LoVo (cell line): Measurements from ENCODE around the gene COL7A1.

ENCODE experiments used
- DNase-seq: peaks from one replicate; pipeline ENCODE4 v3.0.0-alpha.2; 2016; ENCODE audit warnings: low spot score

Gene COL7A1

GRCh38 chr3:48595075-48595525 lies at the start of gene COL7A1:
TSS of gene COL7A1 (minus strand) at chr3:48595329. CDS start at chr3:48595159, 170 bp downstream.
- no peak for DNase-seq

DNA sequence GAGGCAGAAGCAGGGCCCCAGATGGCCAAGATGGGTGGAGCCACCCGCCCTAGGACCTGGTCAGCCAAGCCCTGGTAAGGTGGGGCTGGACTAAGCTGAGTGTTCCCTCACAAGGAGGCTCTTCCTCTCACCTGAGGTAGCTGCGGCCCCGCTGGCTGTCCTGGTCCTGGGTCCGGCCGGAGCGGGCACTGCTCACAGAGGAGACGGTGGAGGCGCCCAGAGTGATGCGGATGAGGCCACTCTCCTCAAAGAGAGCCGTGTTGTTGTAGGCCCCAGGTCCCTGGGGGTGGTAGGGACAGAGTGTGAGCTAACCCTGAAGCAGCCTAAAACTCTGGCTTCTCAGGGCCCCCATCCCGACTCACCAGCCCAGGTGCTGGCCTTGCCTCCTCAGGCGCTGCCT lies 47.5 kb upstream of the COL7A1 start:
- DNase-seq = no peak

DNA sequence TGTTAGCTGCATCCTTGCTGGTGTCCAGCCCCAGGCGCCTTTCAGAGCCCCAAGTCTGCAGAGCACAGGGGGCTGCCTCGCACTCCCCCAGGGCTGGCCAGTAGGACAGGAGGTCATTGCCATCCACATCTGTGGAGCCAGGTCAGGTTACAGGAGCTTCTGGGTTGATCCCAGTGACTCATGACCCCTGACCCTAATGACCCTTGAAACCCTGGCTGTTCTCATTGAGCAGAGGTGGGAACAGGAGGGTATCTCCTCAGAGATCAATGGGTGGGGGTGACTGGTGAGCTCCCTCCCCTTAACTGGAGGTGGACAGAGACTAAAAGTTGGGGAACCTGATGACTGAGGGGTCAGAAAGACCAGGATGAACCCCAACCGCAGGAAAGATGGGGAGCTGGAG lies 46.3 kb upstream of the COL7A1 start:
- DNase-seq = no peak

GRCh38 chr3:48639944-48640606 lies 44.9 kb upstream of the COL7A1 start:
- DNase-seq = no peak

DNA sequence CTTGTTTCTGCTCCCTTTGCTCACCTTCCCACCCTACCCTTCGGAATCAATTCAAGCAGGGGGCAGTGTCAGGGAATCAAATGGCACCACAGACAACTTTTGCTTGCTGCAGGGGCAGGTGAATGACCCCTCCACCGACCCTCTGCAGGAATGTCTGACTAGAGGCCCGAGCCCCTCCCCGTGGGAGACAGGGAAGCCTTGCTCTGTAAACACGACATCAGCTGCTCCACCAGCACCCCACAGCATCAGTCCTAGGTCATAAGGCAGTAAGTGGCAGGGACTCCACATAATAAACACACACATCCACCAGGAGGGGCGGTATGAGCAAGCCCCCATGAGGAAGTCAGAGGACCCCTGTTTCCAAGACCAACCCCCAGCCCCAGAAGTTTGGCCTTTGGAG lies 42.2 kb upstream of the COL7A1 start:
- DNase-seq = no peak

GRCh38 chr3:48636149-48636655 lies 41.1 kb upstream of the COL7A1 start:
- no peak for DNase-seq

- DNase-seq = peak; percentile 93
Measured at GRCh38 chr3:48635222-48636021, 40.3 kb upstream of the COL7A1 start, which contains the start of gene SLC26A6. TSS of gene SLC26A6 (minus strand) at chr3:48635461. CDS start at chr3:48635393, 68 bp downstream.

DNA sequence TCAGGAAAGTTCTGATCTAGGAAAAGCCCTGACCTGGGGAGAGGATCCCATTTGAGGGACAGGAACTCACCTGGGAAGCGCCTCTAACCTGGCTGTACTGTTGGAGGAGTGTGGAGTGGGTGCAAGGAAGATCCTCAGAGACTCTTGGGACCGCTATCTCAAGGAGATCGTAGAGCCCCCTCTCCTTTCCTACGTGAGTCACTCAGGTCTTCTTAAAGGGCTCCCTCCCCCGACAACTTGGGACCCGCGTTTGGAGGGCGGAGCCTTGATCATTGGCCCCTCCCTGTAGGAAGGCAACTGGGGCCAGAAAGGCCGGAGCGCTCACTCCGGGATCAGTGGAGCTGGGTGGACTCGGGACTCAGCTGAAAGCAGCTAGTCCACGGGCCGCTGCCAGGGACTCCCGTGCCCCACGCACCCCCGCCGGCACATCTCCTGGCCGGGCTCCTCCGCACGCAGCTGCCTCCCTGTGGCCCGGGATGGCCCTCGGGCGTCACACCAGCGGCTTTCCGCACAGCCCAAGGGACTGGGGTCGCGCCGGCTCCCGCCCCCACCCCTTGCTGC lies 39.6 kb upstream of the COL7A1 start:
- DNase-seq = peak; percentile 47

GRCh38 chr3:48633743-48634142 lies 38.6 kb upstream of the COL7A1 start:
- no peak for DNase-seq

DNA sequence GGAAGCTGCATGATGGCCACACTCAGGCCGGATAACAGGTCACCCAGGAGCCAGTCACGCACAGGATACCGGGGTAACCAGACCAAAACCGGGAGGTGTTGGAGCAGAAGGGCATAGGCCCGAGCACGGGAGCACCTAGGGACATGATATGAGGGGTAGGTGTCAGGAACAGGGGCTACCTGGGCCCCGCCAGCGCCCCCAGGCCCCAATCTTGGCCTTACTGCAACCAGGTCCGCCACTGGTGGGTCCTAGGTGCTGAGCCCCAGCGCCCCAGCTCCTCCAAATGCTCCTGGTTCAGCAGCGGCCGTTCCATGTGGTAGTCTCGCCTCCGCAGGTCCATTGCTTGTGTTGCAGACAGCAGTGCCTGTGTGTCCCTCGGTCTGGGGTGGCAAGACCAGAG lies 38.1 kb upstream of the COL7A1 start:
- DNase-seq = no peak

DNA sequence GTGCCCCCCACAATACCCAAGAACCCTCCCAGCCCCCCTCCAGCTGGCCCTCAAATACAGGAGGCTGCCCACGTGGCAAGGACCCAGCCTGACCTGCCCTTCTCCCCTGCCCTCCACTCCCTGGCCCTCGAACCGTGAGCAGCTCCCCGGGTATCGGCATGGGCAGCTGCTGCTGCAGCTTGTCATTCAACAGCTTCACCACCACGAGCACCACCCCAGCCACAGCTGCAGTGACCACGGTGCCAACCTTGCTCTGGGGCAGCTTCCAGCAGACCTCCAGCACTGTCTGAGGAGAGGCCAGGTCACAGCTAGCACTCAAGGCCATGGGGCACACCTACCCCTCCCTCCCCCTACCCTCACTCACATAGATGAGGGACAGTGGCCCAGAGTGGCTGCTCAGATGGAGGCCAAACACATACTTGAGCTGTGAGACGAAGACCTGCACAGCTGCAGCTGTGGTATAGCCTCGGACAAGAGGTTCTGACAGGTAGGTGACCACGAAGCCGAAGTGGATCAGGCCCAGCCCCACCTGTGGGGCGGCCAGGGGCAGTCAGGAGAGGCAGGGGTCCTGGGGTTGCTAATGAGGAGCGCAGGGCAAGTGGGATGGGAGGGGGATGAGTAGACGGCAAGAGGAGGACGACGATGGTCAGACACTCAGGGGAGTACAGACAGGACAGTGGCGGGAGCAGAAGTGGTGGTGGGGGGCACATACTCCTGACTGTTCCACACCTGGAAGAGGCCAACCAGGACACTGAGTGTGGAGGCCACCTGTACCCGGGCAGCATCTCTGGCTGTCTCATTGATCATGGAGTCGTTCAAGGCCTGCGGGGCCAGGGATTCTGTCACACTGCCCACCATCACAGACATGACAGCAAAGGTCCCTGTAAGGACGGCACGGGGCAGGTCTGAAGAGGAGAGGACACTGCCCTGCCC lies 36.7 kb upstream of the COL7A1 start:
- DNase-seq = no peak

DNA sequence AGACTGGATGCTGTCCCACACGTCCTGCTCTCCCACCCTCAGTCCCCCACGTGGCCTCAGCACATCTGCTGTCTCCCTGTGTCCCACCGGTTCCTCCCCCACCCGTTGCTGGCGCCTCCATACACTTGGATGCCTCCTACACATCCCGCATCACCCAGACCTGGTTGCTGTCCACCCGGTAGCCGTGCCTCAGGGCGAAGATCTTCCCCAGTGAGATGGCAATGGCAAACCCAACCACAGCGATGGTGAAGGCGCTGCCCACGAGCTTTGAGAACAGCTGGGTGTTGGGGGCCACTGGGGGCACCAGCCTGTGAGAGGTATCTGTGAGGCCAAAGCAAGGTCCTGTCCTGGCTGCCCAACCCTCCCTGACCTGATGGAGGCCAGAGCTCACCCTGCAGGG lies 35.7 kb upstream of the COL7A1 start:
- no peak for DNase-seq

GRCh38 chr3:48630407-48630806 lies 35.3 kb upstream of the COL7A1 start:
- no peak for DNase-seq

- no peak for DNase-seq
Measured at GRCh38 chr3:48629894-48630293, 34.8 kb upstream of the COL7A1 start.

DNA sequence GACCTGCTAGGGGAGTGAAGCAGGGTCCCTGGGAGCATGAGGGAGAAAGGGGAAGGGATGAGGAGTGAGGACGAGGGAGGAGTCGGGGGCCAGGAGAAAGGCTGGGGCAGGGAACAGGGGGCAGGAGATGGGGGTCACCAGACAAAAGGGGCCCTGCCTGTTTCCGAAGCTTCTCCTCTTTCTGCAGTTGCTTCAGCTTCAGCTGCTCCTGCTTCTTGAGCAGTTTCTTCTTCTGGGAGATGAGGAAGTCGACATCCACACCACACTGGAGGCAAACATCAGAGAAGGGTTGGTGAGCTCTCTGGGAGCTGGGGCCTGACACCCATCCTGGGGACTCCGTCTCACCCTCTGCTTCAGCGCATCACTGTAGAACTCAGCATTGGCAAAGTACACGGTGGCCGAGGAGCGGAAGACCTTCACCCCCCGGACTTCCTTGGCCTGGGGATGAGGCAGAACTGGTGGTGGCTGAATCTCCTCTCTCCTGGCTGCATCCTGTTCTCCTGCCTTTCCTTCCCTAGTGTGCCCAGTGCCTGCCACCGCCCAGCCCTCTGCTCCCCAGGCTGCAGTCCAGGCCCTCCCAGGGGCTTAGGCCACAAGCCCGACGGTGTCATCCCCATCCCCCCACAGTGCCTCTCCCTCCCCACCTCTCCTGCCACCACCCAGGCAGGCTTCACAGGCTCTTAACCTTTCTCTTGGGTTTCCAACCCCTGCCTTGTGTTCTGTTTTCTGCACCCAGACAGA lies 33.3 kb upstream of the COL7A1 start:
- DNase-seq = no peak

GRCh38 chr3:48625600-48625999 lies 30.5 kb upstream of the COL7A1 start:
- no peak for DNase-seq

DNA sequence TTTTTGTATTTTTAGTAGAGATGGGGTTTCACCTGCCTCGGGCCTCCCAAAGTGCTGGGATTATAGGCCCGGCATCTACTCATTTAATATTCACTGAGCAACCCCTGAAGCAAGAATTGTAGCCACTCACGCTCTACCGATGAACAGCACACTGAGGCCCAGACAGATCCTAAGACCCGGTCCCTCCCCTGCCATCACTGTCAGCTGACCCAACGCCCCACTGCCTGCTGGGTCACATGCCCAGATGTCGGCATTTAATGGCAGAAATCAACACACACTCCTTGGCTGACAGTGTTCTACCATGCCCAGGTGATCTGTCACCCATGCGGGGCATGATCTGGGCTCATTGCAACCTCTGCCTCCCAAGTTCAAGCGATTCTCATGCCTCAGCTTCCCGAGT lies 29.6 kb upstream of the COL7A1 start:
- no peak for DNase-seq

DNA sequence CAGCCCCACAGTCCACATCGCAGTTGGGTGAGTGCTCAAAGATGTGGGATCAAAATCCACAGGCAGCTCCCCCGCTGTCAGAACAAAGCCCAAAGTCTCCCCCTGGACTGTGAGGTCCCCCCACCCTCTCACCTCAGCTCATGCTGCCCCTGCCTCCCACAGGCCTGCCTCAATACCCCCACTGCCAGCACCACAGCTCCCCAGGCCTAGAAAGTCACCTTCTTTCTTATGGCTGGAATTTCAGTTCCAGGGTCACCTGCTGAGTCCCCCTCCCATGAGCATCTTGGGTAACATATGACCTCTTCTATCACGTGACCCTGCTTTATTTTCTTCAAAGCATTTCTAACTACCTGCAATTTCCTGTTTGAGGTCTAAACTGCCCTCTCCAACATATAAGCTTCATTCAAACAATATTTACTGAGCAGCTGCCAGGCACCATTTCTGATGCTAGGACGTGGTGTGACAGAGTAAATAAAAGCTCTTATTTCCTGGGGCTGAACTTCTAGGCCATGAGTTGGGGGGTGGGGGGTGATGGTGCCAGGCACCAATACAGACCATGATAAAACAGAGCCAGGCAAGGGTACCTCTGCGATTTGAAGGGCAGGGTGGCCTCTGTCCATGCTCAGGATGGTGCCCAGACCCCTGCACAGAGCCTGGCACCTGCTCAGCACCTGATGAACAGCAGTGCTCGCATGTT lies 28.9 kb upstream of the COL7A1 start:
- no peak for DNase-seq

GRCh38 chr3:48621461-48621869 lies 26.3 kb upstream of the COL7A1 start, which contains the start of gene TMEM89:
TSS of gene TMEM89 (minus strand) at chr3:48621769. CDS start at chr3:48621756, 13 bp downstream.
- no peak for DNase-seq
